Panc1 (cell line): ENCODE data around the gene NPAS4. TPM values are rescaled to one million over a fixed set of nuclear protein-coding genes. Genes with fewer than 3 reads are reported as not detected.
A peak's percentile ranks its signal among the peaks of the same experiment; 100 is the strongest.

Experiments
- ATAC-seq: fragments of 200-7000 bp; cut with Tn5 transposase; 2 replicates; pipeline ENCODE4 v1.9.1; 2020; ENCODE audit warnings: mild to moderate bottlenecking, moderate library complexity
- BruUV-seq: library from RNA; stranded (reverse); fragments of 400-500 nt; replicated peaks from 2 replicates; lab custom pipeline; 2021; lab: Mats Ljungman, UMichigan
- CTCF ChIA-PET: fragments of 300-600 bp; sonication (Branson Sonifier 250); formaldehyde crosslinking; loops from one replicate; lab custom pipeline; 2022; ENCODE audit warnings: antibody characterized with exemption; lab: Charles Lee
- POLR2A ChIA-PET: fragments of 300-600 bp; sonication (Branson Sonifier 250); formaldehyde crosslinking; loops from one replicate; lab custom pipeline; 2022; ENCODE audit warnings: antibody characterized with exemption; lab: Charles Lee
- DNase-seq: peaks from one replicate; pipeline ENCODE4 v3.0.0-alpha.2; 2010; ENCODE audit warnings: low read depth, low spot score
- H3K27ac ChIP-seq: 2 replicates; pipeline ENCODE4 v1.5.1; 2011; ENCODE audit warnings: mild to moderate bottlenecking, low read length, inconsistent platforms
- H3K27me3 ChIP-seq: fragments of 200-500 bp; sonication (Bioruptor generic); 2 replicates; pipeline ENCODE4 v1.6.0; 2014; ENCODE audit warnings: low read length, inconsistent platforms; ENCODE audit not compliant: control insufficient read depth, insufficient read depth
- H3K36me3 ChIP-seq: fragments of 200-500 bp; sonication (Bioruptor generic); 2 replicates; pipeline ENCODE4 v1.5.1; 2014; ENCODE audit warnings: inconsistent platforms, mild to moderate bottlenecking, low read length, moderate library complexity; ENCODE audit not compliant: control insufficient read depth, insufficient read depth
- H3K4me1 ChIP-seq: 2 replicates; pipeline ENCODE4 v1.5.1; 2011; ENCODE audit warnings: inconsistent platforms, mild to moderate bottlenecking, low read length, moderate library complexity; ENCODE audit not compliant: control insufficient read depth, insufficient read depth
- H3K4me3 ChIP-seq, 2 experiments: 2 replicates each; pipeline ENCODE4 v1.5.1; 2011 to 2012; ENCODE audit warnings: low read depth in 2 of 2, low read length in 2 of 2, mild to moderate bottlenecking in 2 of 2, inconsistent platforms in 1 of 2, moderate library complexity in 1 of 2
- H3K9me3 ChIP-seq: fragments of 200-500 bp; sonication (Bioruptor generic); 2 replicates; pipeline ENCODE4 v1.5.1; 2014; ENCODE audit warnings: low read depth, mild to moderate bottlenecking, inconsistent platforms, low read length, moderate library complexity; ENCODE audit not compliant: control insufficient read depth, insufficient read depth
- POLR2AphosphoS5 ChIP-seq: IDR thresholded peaks from 2 replicates; pipeline ENCODE4 v1.6.1; 2012; ENCODE audit warnings: mild to moderate bottlenecking, low read depth, low read length, moderate library complexity
- SIN3A ChIP-seq: IDR thresholded peaks from 2 replicates; pipeline ENCODE4 v1.6.1; 2012; ENCODE audit warnings: low read depth, mild to moderate bottlenecking, low read length, moderate library complexity, borderline replicate concordance; ENCODE audit not compliant: insufficient read depth
- TCF7L2 ChIP-seq: IDR thresholded peaks from 2 replicates; pipeline ENCODE4 v1.6.1; 2011; ENCODE audit warnings: mild to moderate bottlenecking, low read depth, low read length, inconsistent platforms
- in situ Hi-C: cut with HindIII; loops from 2 replicates; pipeline ENCODE4 v1.10.0; 2016; ENCODE audit warnings: low sequenced_read_pairs, low pct_unique_long_range_greater_than_20kb
- intact Hi-C: fragments of 100-400 bp; cut with micrococcal nuclease; formaldehyde crosslinking; loops from one replicate; pipeline ENCODE4 v1.10.0; 2022; ENCODE audit not compliant: unreplicated experiment
- total RNA-seq: library from RNA; stranded (reverse); gene quantifications from one replicate; pipeline ENCODE4 v1.2.1, GENCODE V29; 2021; ENCODE audit not compliant: unreplicated experiment
- TF ChIP-seq, protein P1 (sequence below), 2 experiments: IDR thresholded peaks; 2 replicates each; pipeline ENCODE4 v1.6.1; 2011 to 2012; ENCODE audit warnings: low read depth in 2 of 2, control low read depth in 1 of 2, low read length in 1 of 2, mild to moderate bottlenecking in 1 of 2, moderate library complexity in 1 of 2; ENCODE audit not compliant: insufficient read depth in 1 of 2
- TF ChIP-seq, protein P2 (sequence below): fragments of 450-650 bp; IDR thresholded peaks from 2 replicates; pipeline ENCODE4 v1.5.1; 2017; ENCODE audit warnings: mild to moderate bottlenecking

NPAS4 gene
- total RNA-seq, 1 experiment from 2014 or later: 0.08 TPM

DNA sequence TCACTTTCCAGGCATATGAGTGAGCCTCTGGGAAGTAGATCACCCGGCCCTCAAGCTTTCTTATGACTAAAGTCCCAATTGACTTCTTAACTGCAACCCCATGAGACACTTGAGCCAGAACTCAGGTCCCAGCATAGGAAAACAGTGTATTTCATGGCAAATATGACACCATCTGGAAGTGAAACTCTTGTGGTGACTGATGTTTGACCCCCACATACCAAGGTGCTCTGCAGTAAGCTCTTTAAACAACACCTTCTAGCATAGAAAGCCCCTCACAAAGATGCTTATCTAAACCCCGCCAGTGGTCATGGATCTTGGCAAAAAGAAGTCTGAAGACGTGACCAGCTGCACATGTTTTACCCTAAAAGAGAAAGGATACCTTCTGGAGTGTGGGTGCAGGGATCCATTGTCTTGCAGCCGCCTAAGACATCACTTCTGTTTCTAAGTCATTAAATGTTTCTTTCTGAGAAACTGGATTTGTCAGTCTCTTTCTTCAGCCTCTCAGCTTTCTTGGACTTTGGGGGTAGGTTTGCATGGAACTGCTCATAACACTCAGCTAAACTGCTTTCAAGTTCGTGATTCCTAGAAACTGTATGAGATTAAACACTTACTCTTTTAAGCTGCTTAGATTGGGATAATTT, 38.4 kb downstream of the NPAS4 start:
- Histone ChIP-seq H3K36me3 (no peaks in the 10 kb centered on the region), H3K27ac (no peak overlapping the region), H3K4me3 (no peak overlapping the region), H3K9me3 (no peaks in the 10 kb centered on the region), H3K27me3 (no peaks in the 10 kb centered on the region; the same call in 1 of the 2 replicates), H3K4me1 (no peaks in the 10 kb centered on the region)
- TF ChIP-seq, protein P1, sequence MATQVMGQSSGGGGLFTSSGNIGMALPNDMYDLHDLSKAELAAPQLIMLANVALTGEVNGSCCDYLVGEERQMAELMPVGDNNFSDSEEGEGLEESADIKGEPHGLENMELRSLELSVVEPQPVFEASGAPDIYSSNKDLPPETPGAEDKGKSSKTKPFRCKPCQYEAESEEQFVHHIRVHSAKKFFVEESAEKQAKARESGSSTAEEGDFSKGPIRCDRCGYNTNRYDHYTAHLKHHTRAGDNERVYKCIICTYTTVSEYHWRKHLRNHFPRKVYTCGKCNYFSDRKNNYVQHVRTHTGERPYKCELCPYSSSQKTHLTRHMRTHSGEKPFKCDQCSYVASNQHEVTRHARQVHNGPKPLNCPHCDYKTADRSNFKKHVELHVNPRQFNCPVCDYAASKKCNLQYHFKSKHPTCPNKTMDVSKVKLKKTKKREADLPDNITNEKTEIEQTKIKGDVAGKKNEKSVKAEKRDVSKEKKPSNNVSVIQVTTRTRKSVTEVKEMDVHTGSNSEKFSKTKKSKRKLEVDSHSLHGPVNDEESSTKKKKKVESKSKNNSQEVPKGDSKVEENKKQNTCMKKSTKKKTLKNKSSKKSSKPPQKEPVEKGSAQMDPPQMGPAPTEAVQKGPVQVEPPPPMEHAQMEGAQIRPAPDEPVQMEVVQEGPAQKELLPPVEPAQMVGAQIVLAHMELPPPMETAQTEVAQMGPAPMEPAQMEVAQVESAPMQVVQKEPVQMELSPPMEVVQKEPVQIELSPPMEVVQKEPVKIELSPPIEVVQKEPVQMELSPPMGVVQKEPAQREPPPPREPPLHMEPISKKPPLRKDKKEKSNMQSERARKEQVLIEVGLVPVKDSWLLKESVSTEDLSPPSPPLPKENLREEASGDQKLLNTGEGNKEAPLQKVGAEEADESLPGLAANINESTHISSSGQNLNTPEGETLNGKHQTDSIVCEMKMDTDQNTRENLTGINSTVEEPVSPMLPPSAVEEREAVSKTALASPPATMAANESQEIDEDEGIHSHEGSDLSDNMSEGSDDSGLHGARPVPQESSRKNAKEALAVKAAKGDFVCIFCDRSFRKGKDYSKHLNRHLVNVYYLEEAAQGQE (IDR thresholded peaks at IDR 0.05; ENCODE audit: insufficient read depth in 1 of 2, low read depth in 2 of 2, low read length in 1 of 2): no peak
- TF ChIP-seq POLR2AphosphoS5 (no peak), TCF7L2 (no peak), SIN3A (no peak)
- TF ChIP-seq, protein P2, sequence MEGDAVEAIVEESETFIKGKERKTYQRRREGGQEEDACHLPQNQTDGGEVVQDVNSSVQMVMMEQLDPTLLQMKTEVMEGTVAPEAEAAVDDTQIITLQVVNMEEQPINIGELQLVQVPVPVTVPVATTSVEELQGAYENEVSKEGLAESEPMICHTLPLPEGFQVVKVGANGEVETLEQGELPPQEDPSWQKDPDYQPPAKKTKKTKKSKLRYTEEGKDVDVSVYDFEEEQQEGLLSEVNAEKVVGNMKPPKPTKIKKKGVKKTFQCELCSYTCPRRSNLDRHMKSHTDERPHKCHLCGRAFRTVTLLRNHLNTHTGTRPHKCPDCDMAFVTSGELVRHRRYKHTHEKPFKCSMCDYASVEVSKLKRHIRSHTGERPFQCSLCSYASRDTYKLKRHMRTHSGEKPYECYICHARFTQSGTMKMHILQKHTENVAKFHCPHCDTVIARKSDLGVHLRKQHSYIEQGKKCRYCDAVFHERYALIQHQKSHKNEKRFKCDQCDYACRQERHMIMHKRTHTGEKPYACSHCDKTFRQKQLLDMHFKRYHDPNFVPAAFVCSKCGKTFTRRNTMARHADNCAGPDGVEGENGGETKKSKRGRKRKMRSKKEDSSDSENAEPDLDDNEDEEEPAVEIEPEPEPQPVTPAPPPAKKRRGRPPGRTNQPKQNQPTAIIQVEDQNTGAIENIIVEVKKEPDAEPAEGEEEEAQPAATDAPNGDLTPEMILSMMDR: no peak
- ChIA-PET POLR2A (no interaction called here), CTCF (interaction anchor here (0.6 kb wide), 1 partner anchor 12 kb away, joined by 5 read pairs; no protein-coding TSS in a partner anchor)
- ATAC-seq (peak; percentile 26; the same call in 1 of the 2 replicates), DNase-seq (no peak)
- in situ Hi-C loops: no loop called here
- no TSS peak for BruUV-seq
- intact Hi-C loops: no loop called here

DNA sequence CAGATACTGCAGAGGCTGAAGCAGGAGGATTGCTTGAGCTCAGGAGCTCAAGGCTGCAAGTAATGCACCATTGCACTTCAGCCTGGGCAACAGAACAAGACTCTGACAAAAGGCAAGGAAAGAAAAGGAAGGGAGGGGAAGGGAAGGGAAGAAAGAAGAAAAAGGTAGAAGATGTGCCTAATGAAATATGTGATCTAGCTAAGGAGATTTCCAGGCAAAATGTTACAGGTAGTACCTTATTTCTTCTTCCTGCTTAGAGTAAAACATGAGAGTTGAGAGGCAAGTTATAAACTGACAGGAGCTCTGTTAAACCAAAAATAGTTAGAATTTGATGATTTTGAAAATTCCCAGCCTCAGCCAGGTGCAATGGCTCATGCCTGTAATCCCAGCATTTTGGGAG, 41.2 kb downstream of the NPAS4 start:
- in situ Hi-C loops (no loop called here), intact Hi-C loops (no loop called here)
- ChIA-PET POLR2A (interaction anchor here (0.6 kb wide), 1 partner anchor 46 kb away, joined by 3 read pairs; no protein-coding TSS in a partner anchor), CTCF (interaction anchor here (1.1 kb wide), 1 partner anchor 23 kb away, joined by 4 read pairs; the partner anchor contains the start of gene MRPL11)
- Histone ChIP-seq H3K4me1 (0 out of 2 replicates have a peak, but pooled peaks cover 3% of the 10 kb centered on the region), H3K27me3 (no peaks in the 10 kb centered on the region), H3K36me3 (no peaks in the 10 kb centered on the region), H3K4me3 (no peak overlapping the region), H3K27ac (no peak overlapping the region), H3K9me3 (no peaks in the 10 kb centered on the region)
- BruUV-seq: no TSS peak
- no peak for DNase-seq
- ATAC-seq: no peak
- TF ChIP-seq, protein P2: no peak
- TF ChIP-seq, protein P1 (IDR thresholded peaks at IDR 0.05; ENCODE audit: insufficient read depth in 1 of 2, low read depth in 2 of 2, low read length in 1 of 2): no peak
- TF ChIP-seq SIN3A (no peak), POLR2AphosphoS5 (no peak), TCF7L2 (no peak)
